PC-9 (cell line): ENCODE measurements around the gene CUX1.

Experiments
- CTCF ChIP-seq: fragments of 200-600 bp; sonication (generic); conservative IDR thresholded peaks from 2 replicates; pipeline ENCODE4 v1.6.1; 2017; ENCODE audit warnings: mixed run types, antibody characterized with exemption, mild to moderate bottlenecking, moderate library complexity
- EZH2 ChIP-seq: fragments of 200-600 bp; sonication (generic); IDR thresholded peaks from 2 replicates; pipeline ENCODE4 v1.8.0; 2017; ENCODE audit warnings: antibody characterized with exemption, low read depth

DNA sequence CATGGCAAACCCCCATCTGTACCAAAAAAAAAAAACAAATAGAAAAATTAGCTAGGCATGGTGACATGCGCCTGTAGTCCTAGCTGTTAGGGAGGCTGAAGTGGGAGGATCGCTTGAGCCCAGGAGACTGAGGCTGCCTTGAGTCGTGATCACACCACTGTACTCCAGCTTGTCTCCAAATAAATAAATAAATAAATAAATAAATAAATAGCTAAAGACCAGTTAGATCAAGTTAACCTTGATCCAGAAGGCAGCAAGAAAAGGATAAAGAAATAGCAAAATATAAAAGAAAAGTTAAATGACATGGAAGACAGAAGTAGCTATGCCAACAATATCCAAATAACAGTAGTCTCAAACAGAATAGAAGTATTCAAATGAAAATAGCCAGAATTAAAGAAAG, 337.0 kb downstream of the CUX1 start:
- TF ChIP-seq CTCF (no peak), EZH2 (no peak)
